Activated CD8-positive, alpha-beta memory T cell treated with anti-CD3 and anti-CD28 coated beads, Interleukin-2, amount 50 U/mL, for 24 hours (primary cell): ENCODE results near the gene PRKAR1A.
"Not testable (repeated sequence)": the region's sequence is repeated elsewhere in the genome, so short reads cannot be mapped to it uniquely, and the experiment has no call there.

Experiments
- DNase-seq: peaks from one replicate; pipeline ENCODE4 v3.0.0-alpha.2; 2020; ENCODE audit errors: extremely low read depth

Gene PRKAR1A

GRCh38 chr17:68512247-68512959 is at the start of gene PRKAR1A:
Gene PRKAR1A, plus strand, starts transcription at chr17:68512430. Its CDS starts 2,970 bp downstream, at chr17:68515400.
- peak; percentile 83 for DNase-seq

- no peak for DNase-seq
Measured at GRCh38 chr17:68463211-68464019, 48.8 kb upstream of the PRKAR1A start.

- no peak for DNase-seq
Measured at GRCh38 chr17:68468334-68468733, 43.9 kb upstream of the PRKAR1A start.

DNA sequence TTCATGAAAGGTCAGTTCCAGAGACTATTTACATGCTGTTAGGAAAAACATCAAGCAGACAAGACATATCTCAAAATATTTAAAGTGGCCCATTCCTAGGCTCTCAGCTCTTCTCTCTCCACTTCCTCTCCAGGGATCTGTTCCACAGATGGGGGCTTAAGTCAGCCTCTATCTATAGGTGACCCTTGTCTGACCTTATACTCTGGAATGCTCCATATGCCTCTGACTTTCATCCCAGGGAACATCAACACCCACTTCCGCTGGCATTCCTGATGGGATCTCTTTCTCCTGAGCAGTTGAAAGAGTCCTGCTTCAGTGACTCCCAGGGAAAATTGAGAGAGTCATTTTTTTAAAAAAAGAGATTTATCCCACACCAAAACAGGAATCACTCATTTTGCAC is 43.4 kb upstream of the PRKAR1A start:
- DNase-seq, result no peak

DNA sequence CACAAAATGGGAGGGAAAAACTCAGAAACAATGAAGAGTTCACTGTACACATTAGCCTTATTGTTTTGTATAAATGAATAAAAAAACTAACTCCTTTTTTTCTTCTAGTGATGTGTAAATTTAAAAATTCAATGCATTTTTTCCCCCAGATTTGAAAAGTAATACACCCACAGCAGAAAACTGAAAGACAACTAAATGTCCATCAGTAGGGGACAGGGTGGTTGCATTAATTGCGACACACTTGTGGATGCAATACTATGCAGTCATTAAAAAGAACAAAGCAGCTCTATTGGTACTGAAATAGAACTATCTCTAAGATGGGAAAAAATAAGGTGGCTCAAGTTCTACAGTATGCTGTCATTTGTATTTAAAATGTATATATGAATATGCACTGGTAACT is 41.3 kb upstream of the PRKAR1A start:
- DNase-seq, result no peak

GRCh38 chr17:68480885-68481284 is 31.3 kb upstream of the PRKAR1A start:
- no peak for DNase-seq

DNA sequence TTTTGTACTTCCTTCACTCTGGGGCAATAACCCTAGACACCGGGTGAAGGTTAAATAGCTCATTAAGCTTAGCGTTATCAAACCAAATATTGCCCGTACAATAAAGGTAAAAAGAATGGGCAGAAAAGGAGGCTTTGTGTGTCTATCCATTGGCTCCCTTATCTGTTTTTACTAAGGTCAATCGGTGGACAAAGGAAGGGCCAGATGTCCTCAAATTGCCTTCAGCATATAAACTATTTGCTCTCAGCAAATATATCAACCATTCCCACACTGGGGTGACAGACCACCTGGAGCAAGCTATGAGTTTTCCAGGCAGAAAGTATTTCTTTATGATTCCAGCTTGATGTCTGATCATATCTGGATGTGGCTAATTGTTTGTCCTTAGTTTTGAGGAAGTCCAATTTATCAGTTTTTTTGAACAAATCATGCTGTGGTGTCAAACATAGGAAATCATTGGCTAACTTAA is 29.6 kb upstream of the PRKAR1A start:
- no peak for DNase-seq

GRCh38 chr17:68484458-68484857 is 27.8 kb upstream of the PRKAR1A start:
- no peak for DNase-seq

- DNase-seq, result no peak
Measured at GRCh38 chr17:68489919-68490318, 22.3 kb upstream of the PRKAR1A start.

DNA sequence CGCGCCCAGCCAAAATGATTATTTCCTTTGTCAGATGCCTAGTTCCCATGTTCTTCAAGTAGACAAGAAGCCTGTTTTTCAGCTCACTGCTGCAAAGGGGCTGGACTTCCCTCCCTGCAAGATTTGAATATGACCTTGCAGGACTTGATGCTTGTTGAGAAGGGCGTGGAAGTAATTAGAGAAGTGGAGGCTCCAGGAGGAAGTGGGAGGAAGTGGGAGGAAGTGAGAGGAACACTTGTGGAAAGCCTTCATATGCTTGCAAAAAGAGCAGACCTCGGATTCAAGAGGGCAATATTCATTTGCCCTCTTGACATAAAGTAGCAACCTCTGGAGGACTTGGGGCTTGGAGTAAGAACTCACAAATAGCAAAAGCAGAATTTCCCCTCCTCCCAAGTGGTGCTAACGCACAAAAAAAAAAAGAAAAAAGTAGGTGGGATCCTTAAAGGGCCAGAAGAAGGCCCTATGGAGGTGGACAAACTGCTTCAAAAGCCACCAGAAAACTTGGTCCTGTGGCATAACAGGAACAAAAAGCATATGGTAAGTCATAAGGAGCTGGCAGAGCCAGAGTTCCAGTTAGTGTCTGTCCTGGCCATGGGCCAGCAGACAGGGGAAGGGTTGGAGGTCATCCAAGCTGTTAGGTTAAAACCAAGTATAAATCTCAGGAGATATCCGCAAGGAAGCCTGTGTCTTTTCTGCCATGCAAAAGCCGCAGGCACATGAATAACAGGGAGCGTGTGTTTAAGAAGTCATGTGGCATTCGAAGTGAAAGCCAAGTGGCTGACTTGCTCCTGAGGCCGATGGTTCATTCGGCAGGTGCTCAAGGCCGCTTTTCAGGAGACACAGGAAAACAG is 20.6 kb upstream of the PRKAR1A start:
- DNase-seq, result no peak

DNA sequence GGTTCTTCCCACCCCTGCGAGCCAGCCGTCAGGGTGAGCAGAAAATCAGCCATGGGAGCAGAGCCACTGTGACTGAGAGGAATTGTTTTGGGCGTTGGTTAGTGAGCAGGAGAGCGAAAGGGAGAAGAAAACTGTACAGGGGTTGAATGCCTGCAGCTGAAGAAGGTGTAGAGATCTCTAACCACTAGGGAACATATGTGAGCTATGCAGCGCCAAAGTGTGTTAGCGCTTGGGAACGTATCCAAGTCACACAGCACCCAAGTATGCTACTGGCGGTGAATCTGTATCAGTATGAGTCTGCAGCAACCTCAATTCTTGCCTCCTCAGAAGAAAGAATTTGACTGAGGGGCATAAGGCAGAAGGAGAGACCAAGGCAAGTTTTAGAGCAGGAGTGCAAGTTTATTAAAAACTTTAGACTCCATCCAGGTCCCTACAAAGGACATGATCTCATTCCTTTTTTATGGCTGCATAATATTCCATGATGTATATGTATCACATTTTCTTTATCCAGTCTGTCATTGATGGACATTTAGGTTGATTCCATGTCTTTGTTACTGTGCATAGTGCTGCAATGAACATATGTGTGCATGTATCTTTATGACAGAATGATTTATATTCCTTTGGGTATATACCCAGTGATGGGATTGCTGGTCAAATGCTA is 19.7 kb upstream of the PRKAR1A start:
- not testable (repeated sequence) for DNase-seq

DNA sequence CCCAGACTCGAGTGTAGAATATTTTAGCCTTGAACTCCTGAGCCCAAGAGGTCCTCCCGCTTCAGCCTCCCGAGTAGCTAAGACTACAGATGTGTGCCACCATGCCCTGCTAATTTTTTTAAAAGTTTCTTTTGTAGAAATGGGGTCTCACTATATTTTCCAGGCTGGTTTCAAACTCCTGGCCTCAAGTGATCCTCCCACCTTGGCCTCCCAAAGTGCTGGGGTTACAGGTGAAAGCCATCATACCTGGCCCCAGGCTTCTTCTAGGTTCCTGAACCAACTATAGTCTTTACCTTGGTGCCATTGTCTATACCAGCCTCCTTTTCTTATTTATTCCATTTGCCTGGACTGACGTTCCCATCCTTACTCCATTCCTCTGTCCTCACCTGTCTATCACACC is 17.1 kb upstream of the PRKAR1A start:
- no peak for DNase-seq

- DNase-seq, result no peak
Measured at GRCh38 chr17:68497885-68498319, 14.3 kb upstream of the PRKAR1A start.

DNA sequence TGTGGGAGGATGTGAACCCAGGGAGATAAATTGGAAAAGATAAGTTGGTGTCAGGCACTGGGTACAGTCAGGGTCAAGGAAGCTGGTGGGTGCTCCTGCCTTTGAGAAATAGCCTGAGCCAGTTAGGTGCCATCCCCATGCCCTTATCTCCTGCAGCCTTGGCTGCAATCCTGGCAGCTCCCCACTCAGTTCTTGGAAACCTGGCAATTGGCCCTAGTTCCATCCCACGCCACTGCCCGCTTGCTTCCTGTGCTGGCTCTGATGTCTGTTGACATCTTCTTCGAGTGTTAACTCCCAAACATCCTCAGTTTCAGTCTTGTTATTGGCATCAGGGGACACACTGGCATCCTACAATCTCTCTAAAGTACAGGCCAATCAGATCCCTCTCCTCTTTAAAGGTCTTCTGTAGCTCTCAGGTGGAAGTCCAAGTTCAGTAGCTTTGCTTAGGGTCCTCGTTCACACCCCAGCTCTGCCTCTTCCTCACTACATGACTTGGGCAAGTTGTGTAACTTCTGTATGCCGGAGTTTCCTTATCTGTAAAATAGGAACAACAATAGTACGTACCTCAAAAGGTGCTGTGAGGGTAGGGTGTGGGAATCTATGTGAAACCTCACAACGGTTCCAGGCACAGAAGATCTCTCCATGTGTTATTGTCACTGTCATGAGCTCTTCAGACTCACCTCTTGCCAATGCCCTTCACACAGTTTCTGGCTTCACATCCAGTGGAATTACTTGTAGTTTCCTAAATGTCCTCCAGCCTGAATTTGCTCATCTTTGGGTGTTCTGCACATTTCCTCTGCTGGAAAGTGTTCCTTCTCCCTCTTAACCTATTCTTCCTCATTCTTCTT is 13.5 kb upstream of the PRKAR1A start:
- DNase-seq, result no peak

GRCh38 chr17:68499587-68499986 is 12.6 kb upstream of the PRKAR1A start:
- no peak for DNase-seq

GRCh38 chr17:68501074-68501473 is 11.2 kb upstream of the PRKAR1A start:
- DNase-seq, result no peak

GRCh38 chr17:68505951-68506350 is 6.3 kb upstream of the PRKAR1A start:
- no peak for DNase-seq

GRCh38 chr17:68507576-68507975 is 4.7 kb upstream of the PRKAR1A start:
- no peak for DNase-seq

DNA sequence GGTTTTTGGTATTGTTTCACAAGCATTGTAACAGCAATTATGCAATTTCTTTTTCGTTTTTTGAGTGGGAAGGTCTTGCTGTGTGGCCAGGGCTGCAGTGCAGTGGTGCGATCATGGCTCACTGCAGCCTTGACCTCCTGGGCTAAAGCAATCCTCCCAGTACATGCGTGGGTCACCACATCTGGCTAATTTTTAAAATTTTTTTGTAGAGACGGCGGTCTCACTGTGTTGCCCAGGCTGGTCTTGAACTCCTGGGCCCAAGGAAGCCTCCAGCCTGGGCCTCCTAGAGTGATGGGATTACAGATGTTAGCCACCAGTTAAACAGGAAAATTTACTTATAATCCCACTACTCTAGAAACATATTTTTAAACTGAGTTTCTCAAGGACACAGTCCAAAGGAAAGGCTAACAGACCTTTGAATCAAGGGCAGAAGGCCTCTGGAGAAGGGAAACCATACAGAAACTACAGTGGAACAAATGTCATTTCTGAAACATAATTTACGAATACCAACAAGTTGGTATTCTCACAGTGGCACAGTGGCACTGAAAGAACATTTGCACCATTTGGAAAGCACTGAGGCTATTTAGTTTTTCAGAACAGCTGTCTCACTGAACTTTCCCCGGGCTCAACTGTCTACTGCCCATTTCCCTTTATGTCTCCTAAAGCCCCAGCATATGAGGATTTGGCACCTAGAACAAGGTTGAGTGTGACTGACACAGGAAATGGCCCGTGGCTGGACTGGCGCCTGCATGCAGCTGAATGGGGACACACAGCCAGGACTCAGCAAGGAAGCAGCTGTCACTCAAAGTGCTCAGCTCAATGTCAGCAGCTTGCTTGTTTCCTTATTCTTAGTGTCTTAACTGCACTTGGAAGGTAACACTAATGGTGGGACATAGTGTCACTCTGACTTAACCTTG is 2.8 kb upstream of the PRKAR1A start:
- no peak for DNase-seq

GRCh38 chr17:68511254-68511670 is 968 bp upstream of the PRKAR1A start:
- no peak for DNase-seq
